Mesenchymal stem cell (in vitro differentiated cells and primary cell): ENCODE results near the gene NRSN2.

Source experiments
- DNase-seq: peaks from one replicate; pipeline ENCODE4 v3.0.0-alpha.2; 2013
- H2AFZ ChIP-seq: one replicate; pipeline ENCODE4 v1.6.1; 2013; ENCODE audit warnings: low read depth, mild to moderate bottlenecking, control low read depth, inconsistent platforms, low read length, moderate library complexity
- H2AK5ac ChIP-seq: 2 replicates; pipeline ENCODE4 v1.6.1; 2013; ENCODE audit warnings: low read length, moderate library complexity, mild to moderate bottlenecking, inconsistent platforms; ENCODE audit not compliant: severe bottlenecking
- H2BK120ac ChIP-seq: one replicate; pipeline ENCODE4 v1.6.1; 2013; ENCODE audit warnings: low read depth, mild to moderate bottlenecking, inconsistent platforms, low read length, moderate library complexity
- H2BK12ac ChIP-seq, 2 experiments: one replicate each; pipeline ENCODE4 v1.6.1; 2013; ENCODE audit warnings: inconsistent platforms in 2 of 2, low read length in 2 of 2, mild to moderate bottlenecking in 2 of 2, moderate library complexity in 2 of 2, control low read depth in 1 of 2
- H2BK15ac ChIP-seq: one replicate; pipeline ENCODE4 v1.6.1; 2013; ENCODE audit warnings: mild to moderate bottlenecking, low read depth, inconsistent platforms; ENCODE audit not compliant: poor library complexity, severe bottlenecking
- H2BK5ac ChIP-seq: 2 replicates; pipeline ENCODE4 v1.6.1; 2013; ENCODE audit warnings: low read depth, mild to moderate bottlenecking, low read length, control low read depth, inconsistent platforms; ENCODE audit not compliant: poor library complexity, severe bottlenecking
- H3K14ac ChIP-seq, 2 experiments: one replicate each; pipeline ENCODE4 v1.6.1; 2013; ENCODE audit warnings: inconsistent platforms in 2 of 2, low read length in 2 of 2, control low read depth in 1 of 2, mild to moderate bottlenecking in 1 of 2, moderate library complexity in 1 of 2
- H3K18ac ChIP-seq, 2 experiments: one replicate each; pipeline ENCODE4 v1.6.1; 2013; ENCODE audit warnings: inconsistent platforms in 2 of 2, low read length in 2 of 2, control low read depth in 1 of 2, low read depth in 1 of 2, mild to moderate bottlenecking in 1 of 2
- H3K23ac ChIP-seq, 2 experiments: one replicate each; pipeline ENCODE4 v1.6.1; 2013; ENCODE audit warnings: inconsistent platforms in 2 of 2, low read length in 2 of 2, mild to moderate bottlenecking in 2 of 2, moderate library complexity in 2 of 2, control low read depth in 1 of 2
- H3K27ac ChIP-seq: 2 replicates; pipeline ENCODE4 v1.5.1; 2013; ENCODE audit warnings: mild to moderate bottlenecking, moderate library complexity, low read length, control low read depth, inconsistent platforms; ENCODE audit not compliant: poor library complexity, severe bottlenecking
- H3K27me3 ChIP-seq, 2 experiments: 2 replicates each; pipeline versions ENCODE4 v1.6.1 to v1.7.0; 2013; ENCODE audit warnings: low read length in 2 of 2, mild to moderate bottlenecking in 2 of 2, moderate library complexity in 2 of 2, control low read depth in 1 of 2, inconsistent platforms in 1 of 2; ENCODE audit not compliant: control insufficient read depth in 1 of 2, insufficient read depth in 1 of 2
- H3K36me3 ChIP-seq, 2 experiments: 2 replicates each; pipeline versions ENCODE4 v1.6.1 to v1.7.0; 2013; ENCODE audit warnings: low read length in 2 of 2, control low read depth in 1 of 2, inconsistent platforms in 1 of 2, low read depth in 1 of 2, mild to moderate bottlenecking in 1 of 2; ENCODE audit not compliant: insufficient read depth in 2 of 2, control insufficient read depth in 1 of 2
- H3K4ac ChIP-seq, 2 experiments: one replicate each; pipeline ENCODE4 v1.6.1; 2013; ENCODE audit warnings: inconsistent platforms in 2 of 2, low read length in 2 of 2, mild to moderate bottlenecking in 2 of 2, moderate library complexity in 2 of 2, control low read depth in 1 of 2, low read depth in 1 of 2
- H3K4me1 ChIP-seq: 2 replicates; pipeline ENCODE4 v1.6.1; 2013; ENCODE audit warnings: low read depth, low read length, control low read depth; ENCODE audit not compliant: control insufficient read depth, insufficient read depth
- H3K4me2 ChIP-seq: 2 replicates; pipeline ENCODE4 v1.6.1; 2013; ENCODE audit warnings: low read length, mild to moderate bottlenecking, inconsistent platforms; ENCODE audit not compliant: poor library complexity, severe bottlenecking
- H3K4me3 ChIP-seq, 2 experiments: 2 replicates each; pipeline versions ENCODE4 v1.5.1 to v1.7.0; 2013; ENCODE audit warnings: low read length in 2 of 2, mild to moderate bottlenecking in 2 of 2, control low read depth in 1 of 2, low read depth in 1 of 2; ENCODE audit not compliant: insufficient read depth in 1 of 2
- H3K79me1 ChIP-seq: replicated peaks from 2 replicates; pipeline ENCODE4 v1.6.1; 2013; ENCODE audit warnings: mild to moderate bottlenecking, control low read depth, low read length, inconsistent platforms; ENCODE audit not compliant: poor library complexity, severe bottlenecking
- H3K9ac ChIP-seq: 2 replicates; pipeline ENCODE4 v1.7.0; 2013; ENCODE audit warnings: mild to moderate bottlenecking, low read length, moderate library complexity
- H3K9me3 ChIP-seq: 2 replicates; pipeline ENCODE4 v1.7.0; 2013; ENCODE audit warnings: mild to moderate bottlenecking, low read length; ENCODE audit not compliant: control insufficient read depth
- H4K8ac ChIP-seq: one replicate; pipeline ENCODE4 v1.6.1; 2013; ENCODE audit warnings: inconsistent platforms, mild to moderate bottlenecking, low read length, moderate library complexity
- H4K91ac ChIP-seq: one replicate; pipeline ENCODE4 v1.6.1; 2013; ENCODE audit warnings: mild to moderate bottlenecking, low read length, inconsistent platforms
- WGBS: methylation state at CpG from one replicate; pipeline ENCODE4 v1.1.7; 2013; ENCODE audit warnings: mixed read lengths; 5-methylcytosine and 5-hydroxymethylcytosine counted together

The NRSN2 gene

DNA sequence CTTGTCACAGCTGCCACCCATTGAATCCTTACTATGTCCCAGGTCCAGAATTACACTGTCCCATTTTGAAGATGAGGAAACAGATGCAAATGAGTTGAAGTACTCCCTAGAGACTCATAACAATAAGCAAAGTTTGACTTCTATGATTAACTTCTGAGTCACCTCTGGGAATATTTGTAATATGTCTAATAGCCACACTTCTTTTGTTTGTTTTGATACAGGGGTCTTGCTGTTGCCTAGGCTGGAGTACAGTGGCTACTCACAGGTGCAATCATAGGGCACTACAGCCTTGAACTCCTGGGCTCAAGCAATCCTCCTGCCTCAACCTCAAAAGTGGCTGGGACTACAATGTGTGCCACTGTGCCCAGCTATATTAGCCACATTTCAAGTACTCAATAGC is 33.0 kb upstream of the NRSN2 start:
- Histone ChIP-seq H3K9ac (no peak overlapping the region), H2BK5ac (no peak overlapping the region), H3K4me1 (peaks cover 3% of the 10 kb centered on the region), H3K27me3 (no peaks in the 10 kb centered on the region), H3K27ac (no peak overlapping the region), H3K9me3 (no peaks in the 10 kb centered on the region), H2AFZ (no peak overlapping the region), H3K18ac (no peak overlapping the region), H3K79me1 (no peaks in the 10 kb centered on the region), H2AK5ac (no peak overlapping the region), H2BK15ac (no peak overlapping the region), H3K4me3 (no peak overlapping the region), H3K36me3 (peaks cover 0 to 4% of the 10 kb centered on the region in 2 experiments), H3K4me2 (no peak overlapping the region), H4K8ac (no peak overlapping the region), H2BK120ac (no peak overlapping the region), H3K4ac (peak overlapping the region in 1 of 2 experiments; percentile 37), H4K91ac (no peak overlapping the region), H2BK12ac (peak overlapping the region in 1 of 2 experiments; percentile 37), H3K23ac (no peak overlapping the region), H3K14ac (no peak overlapping the region)
- DNase-seq = peak; percentile 67

DNA sequence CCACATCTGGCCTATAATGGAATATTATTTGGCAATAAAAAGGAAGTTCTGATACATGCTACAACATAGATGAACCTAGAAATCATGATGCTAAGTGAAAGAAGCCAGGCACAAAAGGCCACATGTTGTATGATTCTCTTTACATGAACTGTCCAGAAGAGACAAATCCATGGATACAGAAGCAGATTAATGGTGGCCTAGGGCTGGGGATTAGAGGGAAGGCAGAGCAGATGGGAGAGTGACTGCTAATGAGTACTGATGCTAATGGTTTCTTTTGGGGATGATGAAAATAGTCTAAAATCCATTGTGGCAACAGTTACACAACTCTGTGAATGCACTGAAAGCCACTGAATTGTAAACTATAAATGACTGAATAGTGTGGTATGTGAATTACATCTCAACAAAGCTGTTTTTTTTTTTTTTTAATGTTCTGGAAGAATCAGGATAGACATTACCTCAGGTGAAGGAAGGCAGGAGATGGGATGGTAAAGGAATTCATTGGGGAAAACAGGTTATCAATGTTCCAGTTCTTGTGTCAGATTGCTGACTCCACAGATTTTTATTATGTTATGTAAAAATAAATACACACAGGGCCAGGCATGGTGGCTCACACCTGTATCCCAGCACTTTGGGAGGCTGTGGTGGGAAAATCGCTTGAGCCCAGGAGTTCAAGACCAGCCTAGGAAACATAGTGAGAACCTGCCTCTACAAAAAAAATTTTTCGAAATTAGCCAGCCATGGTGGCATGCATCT is 30.4 kb upstream of the NRSN2 start:
- Histone ChIP-seq H3K23ac (no peak overlapping the region), H2BK12ac (no peak overlapping the region), H3K27me3 (no peaks in the 10 kb centered on the region), H3K4me2 (no peak overlapping the region), H3K9ac (no peak overlapping the region), H3K4me3 (no peak overlapping the region), H2AK5ac (no peak overlapping the region), H3K14ac (no peak overlapping the region), H3K79me1 (no peaks in the 10 kb centered on the region), H4K91ac (no peak overlapping the region), H2BK5ac (no peak overlapping the region), H3K9me3 (peaks cover 5% of the 10 kb centered on the region), H2AFZ (no peak overlapping the region), H3K4me1 (peaks cover 2% of the 10 kb centered on the region), H3K27ac (no peak overlapping the region), H3K4ac (no peak overlapping the region), H2BK120ac (no peak overlapping the region), H3K18ac (no peak overlapping the region), H2BK15ac (no peak overlapping the region), H3K36me3 (peaks cover 0 to 10% of the 10 kb centered on the region in 2 experiments), H4K8ac (no peak overlapping the region)
- 100% methylated on average over 2 of the region's 2 CpGs for WGBS
- peak; percentile 88 for DNase-seq

DNA sequence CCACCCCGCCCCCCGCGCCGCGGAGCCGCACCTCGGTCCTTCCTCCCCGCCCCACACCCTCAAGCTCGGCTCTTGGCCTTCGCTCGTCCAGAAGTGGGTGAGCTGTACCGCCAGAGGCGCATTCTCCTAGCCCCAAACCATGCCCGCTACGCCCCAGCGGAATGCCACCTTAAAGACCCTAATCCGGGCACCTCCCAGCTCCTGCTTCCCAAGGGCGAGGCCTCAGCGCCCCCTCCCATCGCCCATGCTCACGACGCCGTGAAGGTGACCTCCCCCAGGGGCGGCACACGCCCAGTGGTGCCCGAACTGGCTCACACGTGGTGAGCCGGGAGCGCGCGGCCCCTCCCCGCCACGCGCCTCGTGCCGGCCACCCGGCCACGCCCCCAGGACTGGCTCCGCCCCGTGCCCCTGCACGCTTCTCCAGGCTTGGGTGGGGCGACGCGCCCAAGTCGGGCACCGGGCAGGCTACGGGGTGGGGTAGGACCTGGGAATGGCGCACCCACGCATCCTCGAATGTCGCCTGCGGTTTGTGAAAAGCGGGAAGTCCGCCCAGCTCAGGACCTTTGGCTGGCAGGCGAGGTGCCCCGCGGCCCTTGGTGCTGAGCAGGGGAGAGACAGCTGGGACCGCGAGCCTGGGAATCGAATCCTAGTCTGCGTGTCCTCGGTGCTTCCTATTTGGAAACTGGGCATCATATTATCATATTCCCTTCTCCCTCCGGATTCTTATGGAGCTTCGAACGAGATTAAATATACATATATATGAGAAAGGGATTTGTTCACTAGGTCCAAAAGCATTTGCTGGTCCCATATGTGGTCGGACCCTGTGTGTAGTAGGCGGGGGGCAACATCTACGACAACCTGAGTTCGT is 22.5 kb upstream of the NRSN2 start:
- Histone ChIP-seq H2BK120ac (peak overlapping the region; percentile 87), H2BK15ac (peak overlapping the region; percentile 97), H3K79me1 (no peaks in the 10 kb centered on the region), H2AK5ac (peak overlapping the region; percentile 21), H3K4me2 (peak overlapping the region; percentile 99), H3K36me3 (peaks cover 9% of the 10 kb centered on the region in 2 experiments), H4K91ac (peak overlapping the region; percentile 95), H2AFZ (peak overlapping the region; percentile 85), H3K27ac (peak overlapping the region; percentile 94), H3K23ac (peak overlapping the region in 1 of 2 experiments; percentile 81), H3K9me3 (peaks cover 5% of the 10 kb centered on the region), H3K18ac (peak overlapping the region; percentile 90 to 97), H3K9ac (peak overlapping the region; percentile 88), H3K4ac (peak overlapping the region; percentile 83 to 87), H3K27me3 (no peaks in the 10 kb centered on the region), H2BK5ac (peak overlapping the region; percentile 67), H3K14ac (peak overlapping the region in 1 of 2 experiments; percentile 87), H2BK12ac (peak overlapping the region; percentile 82 to 92), H3K4me1 (peaks cover 19% of the 10 kb centered on the region), H3K4me3 (peak overlapping the region; percentile 68 to 92), H4K8ac (peak overlapping the region; percentile 77)
- WGBS = 0% methylated on average over 56 of the region's 69 CpGs
- DNase-seq = peak; percentile 89
